ENCODE results near the gene UCP2. TPM values are rescaled to one million over a fixed set of nuclear protein-coding genes. Genes with fewer than 3 reads are reported as not detected.

The UCP2 gene
- total and polyA plus RNA-seq, 9 of the 15 experiments (the other 6 are each of a cell fraction or from before 2014, with no cell fraction given): 19.2 to 216 (median 87.9) TPM

DNA sequence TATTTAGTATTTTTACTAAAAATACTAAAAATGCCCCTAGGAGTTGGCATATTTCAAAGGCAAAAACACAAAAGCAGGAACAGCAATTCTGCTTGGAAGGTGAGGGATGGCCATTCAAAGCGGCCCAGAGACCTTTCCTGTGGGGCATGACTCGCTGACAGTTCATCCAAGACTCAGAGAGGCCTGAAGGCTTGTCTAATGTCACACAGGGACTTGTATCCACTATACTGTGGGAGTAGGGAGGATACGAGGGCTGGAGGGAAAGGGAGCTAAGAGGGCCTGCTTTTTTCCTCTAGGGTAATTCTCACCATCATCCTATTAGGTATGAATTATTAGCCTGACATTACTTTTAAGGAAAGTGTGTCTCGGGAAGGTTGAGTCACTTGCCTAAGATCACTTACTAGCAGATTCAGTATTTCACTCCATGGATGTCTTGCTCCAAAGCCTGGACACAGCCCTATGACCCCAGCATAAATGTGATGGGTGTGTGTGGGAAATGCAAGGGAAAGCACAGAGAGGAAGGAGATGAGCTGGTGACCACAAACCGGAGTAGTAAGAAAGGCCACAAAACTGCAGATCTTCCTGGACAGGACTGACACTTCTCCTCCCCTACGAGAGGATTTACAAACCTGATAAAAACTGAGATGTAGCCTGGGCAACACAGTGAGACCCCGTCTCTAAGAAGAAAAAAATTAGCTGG is 43.0 kb upstream of the UCP2 start:
- no TSS peak for BruUV-seq (replicated peaks)
- no peak overlapping the region for H3K9ac ChIP-seq (ENCODE audit: insufficient read depth in 1 of 2, low read depth in 2 of 2, low read length in 2 of 2)
- intact Hi-C loops (cut with micrococcal nuclease) (no loop called here), in situ Hi-C loops (cut with MboI) (no loop called here)
- H3K79me2 ChIP-seq (ENCODE audit: control insufficient read depth, insufficient read depth, low read length): no peaks in the 10 kb centered on the region
- no peak overlapping the region for H3K4me3 ChIP-seq
- peaks cover 0 to 9% of the 10 kb centered on the region in 2 experiments; a peak in 3 of 5 replicates for H3K4me1 ChIP-seq (replicated peaks in 1 of 2; ENCODE audit: control insufficient read depth in 2 of 2, insufficient read depth in 2 of 2, low read length in 2 of 2)
- WGBS (ENCODE audit: insufficient coverage, low coverage, missing lambda C conversion rate): 78% methylated on average over 7 of the region's 7 CpGs
- TF ChIP-seq KAT7 (CRISPR knock-in tag; IDR thresholded peaks at IDR 0.05; ENCODE audit: borderline replicate concordance): no peak
- no peak for TF ChIP-seq ZNF408 (CRISPR knock-in tag; IDR thresholded peaks at IDR 0.05; ENCODE audit: low read depth)
- 0 out of 2 replicates have a peak, but pooled peaks have one; percentile 4 for TF ChIP-seq ZNF121 (CRISPR knock-in tag; conservative IDR thresholded peaks at IDR 0.05)
- TF ChIP-seq, protein P1, sequence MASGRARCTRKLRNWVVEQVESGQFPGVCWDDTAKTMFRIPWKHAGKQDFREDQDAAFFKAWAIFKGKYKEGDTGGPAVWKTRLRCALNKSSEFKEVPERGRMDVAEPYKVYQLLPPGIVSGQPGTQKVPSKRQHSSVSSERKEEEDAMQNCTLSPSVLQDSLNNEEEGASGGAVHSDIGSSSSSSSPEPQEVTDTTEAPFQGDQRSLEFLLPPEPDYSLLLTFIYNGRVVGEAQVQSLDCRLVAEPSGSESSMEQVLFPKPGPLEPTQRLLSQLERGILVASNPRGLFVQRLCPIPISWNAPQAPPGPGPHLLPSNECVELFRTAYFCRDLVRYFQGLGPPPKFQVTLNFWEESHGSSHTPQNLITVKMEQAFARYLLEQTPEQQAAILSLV (tag; IDR thresholded peaks at IDR 0.05): no peak
- no peak for TF ChIP-seq TAL1 (IDR thresholded peaks at IDR 0.05)
- CTCF ChIA-PET (ENCODE audit: low intra/inter-chr PET ratio): no interaction called here
- H3K9me1 ChIP-seq (ENCODE audit: control insufficient read depth, insufficient read depth, low read length): no peaks in the 10 kb centered on the region
- H3K9me3 ChIP-seq (replicated peaks; ENCODE audit: control insufficient read depth, insufficient read depth, low read depth, low read length): no peaks in the 10 kb centered on the region
- H2AFZ ChIP-seq (ENCODE audit: low read depth, low read length): no peak overlapping the region
- H3K27ac ChIP-seq (ENCODE audit: extremely low read depth, low read depth, low read length): no peak overlapping the region
- DNase-seq (ENCODE audit: extremely low read depth in 1 of 4, low spot score in 3 of 4) (no peak), FAIRE-seq (no peak), ATAC-seq (no peak)
- no peaks in the 10 kb centered on the region for H4K20me1 ChIP-seq (replicated peaks; ENCODE audit: control insufficient read depth, insufficient read depth, low read length)
- H3K36me3 ChIP-seq (ENCODE audit: control insufficient read depth, insufficient read depth, low read length): no peaks in the 10 kb centered on the region
- POLR2A ChIA-PET: interaction anchor here (0.6 kb wide), 3 partner anchors 29 to 244 kb away, joined by 3 read pairs; no protein-coding TSS in a partner anchor
- no peaks in the 10 kb centered on the region for H3K27me3 ChIP-seq (ENCODE audit: control insufficient read depth in 2 of 2, insufficient read depth in 2 of 2, low read length in 2 of 2)
- H3K4me2 ChIP-seq (ENCODE audit: insufficient read depth, low read length): no peak overlapping the region

Measured in K562 (cell line).